Measurements from ENCODE around the gene PAF1.

Gene PAF1

GRCh38 chr19:39416152-39417120 is 25.5 kb upstream of the PAF1 start:
- DNase-seq: no peak

GRCh38 chr19:39415111-39416046 is 24.5 kb upstream of the PAF1 start:
- DNase-seq: no peak

GRCh38 chr19:39413911-39414608 is 23.2 kb upstream of the PAF1 start:
- no peak for DNase-seq

GRCh38 chr19:39413272-39413910 is 22.5 kb upstream of the PAF1 start:
- no peak for DNase-seq

- no peak for DNase-seq
Observed at GRCh38 chr19:39412867-39413271, 22.0 kb upstream of the PAF1 start.

GRCh38 chr19:39412100-39412866 is 21.4 kb upstream of the PAF1 start, which contains the start of gene PLEKHG2:
Gene PLEKHG2 (plus strand): TSS chr19:39412669. CDS start chr19:39414087, 1,418 bp downstream.
- peak; percentile 94 for DNase-seq

- peak; percentile 85 for DNase-seq
Observed at GRCh38 chr19:39411832-39412099, 20.9 kb upstream of the PAF1 start.

GRCh38 chr19:39411081-39411831 is 20.4 kb upstream of the PAF1 start:
- no peak for DNase-seq

GRCh38 chr19:39410831-39411080 is 19.9 kb upstream of the PAF1 start:
- no peak for DNase-seq

- DNase-seq: peak; percentile 6
Observed at GRCh38 chr19:39410017-39410830, 19.3 kb upstream of the PAF1 start.

GRCh38 chr19:39409208-39410016 is 18.5 kb upstream of the PAF1 start:
- peak; percentile 56 for DNase-seq

- no peak for DNase-seq
Observed at GRCh38 chr19:39408392-39409207, 17.7 kb upstream of the PAF1 start.

GRCh38 chr19:39407660-39408391 is 16.9 kb upstream of the PAF1 start:
- DNase-seq: no peak

- no peak for DNase-seq
Observed at GRCh38 chr19:39407410-39407659, 16.4 kb upstream of the PAF1 start.

- DNase-seq: peak; percentile 73
Observed at GRCh38 chr19:39406656-39407409, 15.9 kb upstream of the PAF1 start, which contains the start of gene ZFP36. Gene ZFP36 (plus strand): TSS chr19:39406847. CDS start chr19:39406905, 58 bp downstream.

- peak; percentile 73 for DNase-seq
Observed at GRCh38 chr19:39405958-39406655, 15.2 kb upstream of the PAF1 start.
